B cell (primary cell): ENCODE measurements around the gene PUS10. TPM values are rescaled to one million over a fixed set of nuclear protein-coding genes. Genes with fewer than 3 reads are reported as not detected.

Source experiments
- ATAC-seq: fragments of 200-7000 bp; cut with Tn5 transposase; one replicate; pipeline ENCODE4 v1.10.0; 2021; ENCODE audit warnings: low read depth, mild to moderate bottlenecking, moderate number of reproducible peaks, moderate library complexity
- CTCF ChIA-PET: fragments of 350-600 bp; sonication (Branson Sonifier 250); formaldehyde crosslinking; loops from one replicate; lab custom pipeline; 2021; ENCODE audit warnings: antibody characterized with exemption, inconsistent platforms; lab: Charles Lee
- POLR2A ChIA-PET: fragments of 350-600 bp; sonication (Branson Sonifier 250); formaldehyde crosslinking; loops from one replicate; lab custom pipeline; 2021; ENCODE audit warnings: antibody characterized with exemption; lab: Charles Lee
- DNase-seq: peaks from one replicate; pipeline ENCODE4 v3.0.0; 2013
- H2AFZ ChIP-seq: 2 replicates; pipeline ENCODE4 v1.6.1; 2012; ENCODE audit warnings: mild to moderate bottlenecking, low read depth, low read length; ENCODE audit not compliant: insufficient read depth, poor library complexity, severe bottlenecking
- H3K27ac ChIP-seq, 2 donors: 1 replicate in 1 of 2; 2 replicates in 1 of 2; pipeline ENCODE4 v1.5.1; 2012 to 2013; ENCODE audit warnings: low read length in 2 of 2, mild to moderate bottlenecking in 2 of 2, moderate library complexity in 1 of 2
- H3K27me3 ChIP-seq, 4 experiments: fragments of 200-600 bp in 1 of 4; sonication (generic) in 1 of 4; replicated peaks in 1 of 4; 1 replicate in 2 of 4; 2 replicates in 2 of 4; pipeline versions ENCODE4 v1.6.1 to v1.7.0; 2013 to 2016; ENCODE audit warnings: low read length in 3 of 4, mild to moderate bottlenecking in 2 of 4, mixed read lengths in 1 of 4, moderate library complexity in 1 of 4; ENCODE audit not compliant: insufficient read depth in 4 of 4, control insufficient read depth in 3 of 4; ENCODE audit errors: control extremely low read depth in 1 of 4
- H3K36me3 ChIP-seq, 2 experiments: replicated peaks in 1 of 2; 1 replicate in 1 of 2; 2 replicates in 1 of 2; pipeline versions ENCODE4 v1.6.1 to v1.7.1; 2013; ENCODE audit warnings: low read length in 1 of 2; ENCODE audit not compliant: insufficient read depth in 2 of 2, control insufficient read depth in 1 of 2; ENCODE audit errors: control extremely low read depth in 1 of 2, extremely low read depth in 1 of 2
- H3K4me1 ChIP-seq, 2 donors: fragments of 200-600 bp in 1 of 2; sonication (generic) in 1 of 2; 1 replicate in 1 of 2; 2 replicates in 1 of 2; pipeline versions ENCODE4 v1.5.1 to v1.6.1; 2013 to 2017; ENCODE audit warnings: low read length in 2 of 2; ENCODE audit not compliant: control insufficient read depth in 2 of 2, insufficient read depth in 2 of 2
- H3K4me2 ChIP-seq: replicated peaks from 2 replicates; pipeline ENCODE3; 2012; ENCODE audit warnings: mild to moderate bottlenecking, low read depth, low read length; ENCODE audit not compliant: poor library complexity, severe bottlenecking
- H3K4me3 ChIP-seq, 5 experiments: fragments of 200-600 bp in 1 of 5; sonication (generic) in 1 of 5; 1 replicate in 3 of 5; 2 replicates in 2 of 5; pipeline versions ENCODE4 v1.5.1 to v1.7.0; 2011 to 2016; ENCODE audit warnings: low read length in 4 of 5, mild to moderate bottlenecking in 4 of 5, low read depth in 2 of 5, control low read depth in 1 of 5, moderate library complexity in 1 of 5; ENCODE audit not compliant: insufficient read depth in 1 of 5; ENCODE audit errors: control extremely low read depth in 1 of 5, extremely low read depth in 1 of 5
- H3K79me2 ChIP-seq: fragments of 200-600 bp; sonication (generic); one replicate; pipeline ENCODE4 v1.6.0; 2016; ENCODE audit warnings: low read length; ENCODE audit not compliant: control insufficient read depth, insufficient read depth
- H3K9ac ChIP-seq: fragments of 200-600 bp; sonication (generic); 2 replicates; pipeline ENCODE4 v1.6.1; 2017; ENCODE audit warnings: mild to moderate bottlenecking, low read length, moderate library complexity
- H3K9me3 ChIP-seq, 3 donors: one replicate each; pipeline versions ENCODE4 v1.6.1 to v1.7.1; 2013; ENCODE audit warnings: low read length in 2 of 3; ENCODE audit not compliant: control insufficient read depth in 2 of 3, insufficient read depth in 1 of 3; ENCODE audit errors: control extremely low read depth in 1 of 3
- H4K20me1 ChIP-seq: 2 replicates; pipeline ENCODE4 v1.6.0; 2012; ENCODE audit warnings: mild to moderate bottlenecking, low read length; ENCODE audit not compliant: insufficient read depth, control insufficient read depth, poor library complexity, severe bottlenecking
- H3K27ac Mint-ChIP-seq: one replicate; pipeline ENCODE4 v1.8.0; 2021; ENCODE audit warnings: mixed read lengths
- H3K27me3 Mint-ChIP-seq: one replicate; pipeline ENCODE4 v1.8.0; 2021; ENCODE audit warnings: mixed read lengths
- H3K4me1 Mint-ChIP-seq: one replicate; pipeline ENCODE4 v1.8.0; 2021; ENCODE audit warnings: mixed read lengths
- H3K4me3 Mint-ChIP-seq: one replicate; pipeline ENCODE4 v1.8.0; 2021; ENCODE audit warnings: mixed read lengths
- H3K9me3 Mint-ChIP-seq: one replicate; pipeline ENCODE4 v1.8.0; 2022; ENCODE audit warnings: mixed read lengths; ENCODE audit not compliant: insufficient read depth
- EZH2 ChIP-seq: IDR thresholded peaks from 2 replicates; pipeline ENCODE4 v1.6.1; 2012; ENCODE audit warnings: borderline replicate concordance, low read depth, mild to moderate bottlenecking, moderate library complexity, low read length; ENCODE audit not compliant: insufficient read depth, poor library complexity, severe bottlenecking
- WGBS: methylation state at CpG from one replicate; pipeline ENCODE4 v1.1.5; 2013; ENCODE audit warnings: missing lambda C conversion rate; ENCODE audit not compliant: insufficient coverage; 5-methylcytosine and 5-hydroxymethylcytosine counted together
- intact Hi-C: fragments of 100-400 bp; cut with micrococcal nuclease; formaldehyde crosslinking; loops from one replicate; pipeline ENCODE4 v1.10.0; 2022
- polyA plus RNA-seq: library from polyadenylated mRNA; depleted of rRNA; stranded (reverse); fragments of >200 nt; gene quantifications from 2 replicates; pipeline ENCODE4 v1.2.3, GENCODE V29; 2012
- total RNA-seq, 2 donors: library from RNA; stranded (reverse); fragments of 120-200 nt in 1 of 2; gene quantifications; 1 replicate in 1 of 2; 2 replicates in 1 of 2; pipeline versions ENCODE4 v1.2.3 to v1.2.4, GENCODE V29; 2013 to 2022
- TF ChIP-seq, protein P1 (sequence below): fragments of 200-600 bp; IDR thresholded peaks from one replicate; pipeline ENCODE4 v1.8.0; 2022; ENCODE audit warnings: antibody characterized with exemption, mild to moderate bottlenecking

PUS10 gene
- total and polyA plus RNA-seq, 2 donors (not counting 1 experiment from before 2014, with no cell fraction given) = 3.2 to 7.1 TPM

DNA sequence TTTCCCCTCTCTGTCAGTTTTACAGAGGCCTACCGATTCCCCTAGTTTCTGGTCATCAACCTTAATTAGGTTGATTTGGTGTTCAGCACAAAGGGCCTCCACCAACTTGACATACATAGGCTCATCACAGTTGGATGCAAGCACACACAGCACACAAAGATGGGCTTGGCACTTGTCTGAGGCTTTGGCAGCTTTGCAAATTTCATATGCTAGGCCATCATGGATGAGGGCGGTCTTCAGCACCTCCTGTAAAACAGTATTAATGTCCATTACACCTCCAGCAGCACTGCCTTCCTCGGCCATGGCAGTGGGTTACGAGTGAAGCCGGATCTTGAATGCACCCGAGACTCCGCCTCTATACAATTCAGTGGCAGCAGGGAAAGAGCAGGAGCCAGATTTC, 79.8 kb downstream of the PUS10 start:
- H4K20me1 ChIP-seq = peaks cover 5% of the 10 kb centered on the region
- no peak overlapping the region for H3K27ac ChIP-seq
- no peak for ATAC-seq
- H3K4me1 ChIP-seq = peaks cover 0 to under 1% of the 10 kb centered on the region in 2 donors
- H3K4me1 Mint-ChIP-seq = peaks cover 42% of the 10 kb centered on the region
- ChIA-PET CTCF (no interaction called here), POLR2A (no interaction called here)
- H3K79me2 ChIP-seq = peaks cover 13% of the 10 kb centered on the region
- H3K36me3 ChIP-seq = peaks cover 14 to 31% of the 10 kb centered on the region in 2 experiments
- H3K27ac Mint-ChIP-seq = peak overlapping the region; percentile 56
- no peaks in the 10 kb centered on the region for H3K27me3 Mint-ChIP-seq
- WGBS = 95% methylated on average over 6 of the region's 7 CpGs
- no peak for DNase-seq
- no peak overlapping the region for H3K4me2 ChIP-seq
- no peak for TF ChIP-seq EZH2
- TF ChIP-seq, protein P1, sequence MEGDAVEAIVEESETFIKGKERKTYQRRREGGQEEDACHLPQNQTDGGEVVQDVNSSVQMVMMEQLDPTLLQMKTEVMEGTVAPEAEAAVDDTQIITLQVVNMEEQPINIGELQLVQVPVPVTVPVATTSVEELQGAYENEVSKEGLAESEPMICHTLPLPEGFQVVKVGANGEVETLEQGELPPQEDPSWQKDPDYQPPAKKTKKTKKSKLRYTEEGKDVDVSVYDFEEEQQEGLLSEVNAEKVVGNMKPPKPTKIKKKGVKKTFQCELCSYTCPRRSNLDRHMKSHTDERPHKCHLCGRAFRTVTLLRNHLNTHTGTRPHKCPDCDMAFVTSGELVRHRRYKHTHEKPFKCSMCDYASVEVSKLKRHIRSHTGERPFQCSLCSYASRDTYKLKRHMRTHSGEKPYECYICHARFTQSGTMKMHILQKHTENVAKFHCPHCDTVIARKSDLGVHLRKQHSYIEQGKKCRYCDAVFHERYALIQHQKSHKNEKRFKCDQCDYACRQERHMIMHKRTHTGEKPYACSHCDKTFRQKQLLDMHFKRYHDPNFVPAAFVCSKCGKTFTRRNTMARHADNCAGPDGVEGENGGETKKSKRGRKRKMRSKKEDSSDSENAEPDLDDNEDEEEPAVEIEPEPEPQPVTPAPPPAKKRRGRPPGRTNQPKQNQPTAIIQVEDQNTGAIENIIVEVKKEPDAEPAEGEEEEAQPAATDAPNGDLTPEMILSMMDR = no peak
- intact Hi-C loops = no loop called here
- no peaks in the 10 kb centered on the region for H3K9me3 Mint-ChIP-seq
- H2AFZ ChIP-seq = no peak overlapping the region
- no peak overlapping the region for H3K4me3 ChIP-seq
- no peak overlapping the region for H3K4me3 Mint-ChIP-seq
- no peaks in the 10 kb centered on the region for H3K27me3 ChIP-seq
- H3K9ac ChIP-seq = no peak overlapping the region
- no peaks in the 10 kb centered on the region for H3K9me3 ChIP-seq

DNA sequence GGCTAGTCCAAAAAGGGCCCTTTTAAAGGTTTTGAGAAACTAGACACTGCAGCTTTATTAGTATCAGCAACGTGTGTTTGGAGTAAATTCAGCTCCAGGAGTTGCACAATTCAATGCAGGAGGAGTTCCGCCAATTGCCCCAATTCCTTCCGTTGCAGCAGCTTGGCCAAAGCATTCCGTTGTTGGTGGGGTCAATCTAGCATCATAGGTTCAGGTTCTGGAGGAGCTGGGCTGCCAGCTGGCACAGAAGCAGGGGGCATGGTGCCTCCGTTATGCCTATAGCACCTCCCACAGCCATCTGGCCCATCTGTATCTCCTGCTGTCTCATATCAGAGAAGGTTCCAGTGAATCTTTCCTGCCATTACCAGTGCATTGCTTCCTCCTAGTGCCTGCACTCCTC, 81.3 kb downstream of the PUS10 start:
- no peak overlapping the region for H3K4me3 ChIP-seq
- peaks cover 2 to 5% (median 3%) of the 10 kb centered on the region in 3 donors for H3K9me3 ChIP-seq
- Mint-ChIP-seq H3K4me3 (no peak overlapping the region), H3K27me3 (no peaks in the 10 kb centered on the region), H3K4me1 (peaks cover 53% of the 10 kb centered on the region), H3K9me3 (peaks cover 5% of the 10 kb centered on the region), H3K27ac (peak overlapping the region; percentile 67)
- 97% methylated on average over 5 of the region's 5 CpGs for WGBS
- peaks cover 5% of the 10 kb centered on the region for H4K20me1 ChIP-seq
- TF ChIP-seq EZH2 = no peak
- TF ChIP-seq, protein P1 = no peak
- H3K27ac ChIP-seq = peak overlapping the region in 1 of 2 donors; percentile 11
- intact Hi-C loops = no loop called here
- H2AFZ ChIP-seq = no peak overlapping the region
- no peak overlapping the region for H3K9ac ChIP-seq
- DNase-seq (no peak), ATAC-seq (no peak)
- peaks cover 17% of the 10 kb centered on the region for H3K79me2 ChIP-seq
- H3K27me3 ChIP-seq = no peaks in the 10 kb centered on the region
- H3K4me2 ChIP-seq = no peak overlapping the region
- H3K36me3 ChIP-seq = peaks cover 21 to 44% of the 10 kb centered on the region in 2 experiments
- ChIA-PET CTCF (interaction anchor here (1.3 to 1.6 kb wide), 2 partner anchors 59 to 62 kb away, joined by 4 to 5 read pairs; no protein-coding TSS in a partner anchor), POLR2A (interaction anchor here (1.4 kb wide), 1 partner anchor 56 kb away, joined by 4 read pairs; no protein-coding TSS in a partner anchor)
- peaks cover 2 to 7% of the 10 kb centered on the region in 2 donors for H3K4me1 ChIP-seq
